Endothelial cell (in vitro differentiated cells): ENCODE measurements around the gene KLHL10. TPM values are rescaled to one million over a fixed set of nuclear protein-coding genes. Genes with fewer than 3 reads are reported as not detected.
A peak's percentile ranks its signal among the peaks of the same experiment; 100 is the strongest.

Experiments
- DNase-seq: peaks from one replicate; pipeline ENCODE4 v3.0.0; 2021; ENCODE audit warnings: low spot score
- H3K27ac Mint-ChIP-seq: one replicate; pipeline ENCODE4 v1.8.0; 2021; ENCODE audit warnings: mixed read lengths, inconsistent platforms; ENCODE audit not compliant: unreplicated experiment
- H3K27me3 Mint-ChIP-seq: one replicate; pipeline ENCODE4 v1.8.0; 2021; ENCODE audit warnings: mild to moderate bottlenecking, moderate library complexity, mixed read lengths, inconsistent platforms; ENCODE audit not compliant: unreplicated experiment
- H3K36me3 Mint-ChIP-seq: one replicate; pipeline ENCODE4 v1.8.0; 2021; ENCODE audit warnings: mild to moderate bottlenecking, low read depth, mixed read lengths, inconsistent platforms; ENCODE audit not compliant: unreplicated experiment
- H3K4me1 Mint-ChIP-seq: one replicate; pipeline ENCODE4 v1.8.0; 2021; ENCODE audit warnings: mild to moderate bottlenecking, mixed read lengths, inconsistent platforms; ENCODE audit not compliant: unreplicated experiment
- H3K4me3 Mint-ChIP-seq: one replicate; pipeline ENCODE4 v1.8.0; 2021; ENCODE audit warnings: mild to moderate bottlenecking, mixed read lengths, inconsistent platforms; ENCODE audit not compliant: unreplicated experiment
- H3K9me3 Mint-ChIP-seq: one replicate; pipeline ENCODE4 v1.8.0; 2021; ENCODE audit warnings: mixed read lengths, inconsistent platforms; ENCODE audit not compliant: unreplicated experiment
- total RNA-seq: library from RNA; stranded (reverse); fragmentation: NEBNext Ultra II Directional; extraction: Animal tissue kit (Norgen Biotek cat#: 25700); gene quantifications from one replicate; pipeline ENCODE4 v1.2.1, GENCODE V29; 2021; ENCODE audit not compliant: unreplicated experiment
- TF ChIP-seq, protein P1 (sequence below): fragments of 200-600 bp; sonication (generic); IDR thresholded peaks from one replicate; pipeline ENCODE4 v1.5.0; 2021; ENCODE audit warnings: antibody characterized with exemption; ENCODE audit not compliant: unreplicated experiment

KLHL10 gene
- total RNA-seq, 1 donor from 2014 or later: not detected

DNA sequence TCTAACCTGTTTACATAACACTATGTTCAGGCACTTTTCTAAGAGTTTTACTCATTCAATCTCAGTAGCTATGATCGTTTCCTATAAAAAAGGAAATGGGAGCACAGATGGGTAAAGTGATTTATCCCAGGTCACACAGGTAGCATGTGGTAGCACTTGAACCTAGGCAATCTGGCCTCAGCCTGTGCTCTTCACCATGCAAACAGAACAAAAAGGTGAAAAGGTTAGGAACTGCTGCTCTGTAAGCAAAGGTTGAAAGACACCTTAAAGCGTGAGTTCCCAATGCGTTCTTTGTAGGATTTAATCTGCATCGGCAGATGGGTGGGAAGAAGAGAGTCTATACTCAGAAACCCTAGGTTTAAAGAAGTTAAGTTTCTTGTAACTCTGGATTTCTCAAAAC is 42.5 kb downstream of the KLHL10 start:
- Mint-ChIP-seq H3K9me3 (no peaks in the 10 kb centered on the region), H3K27ac (no peak overlapping the region), H3K4me3 (no peak overlapping the region), H3K4me1 (peaks cover 2% of the 10 kb centered on the region), H3K36me3 (peaks cover 47% of the 10 kb centered on the region), H3K27me3 (peaks cover 1% of the 10 kb centered on the region)
- TF ChIP-seq, protein P1, sequence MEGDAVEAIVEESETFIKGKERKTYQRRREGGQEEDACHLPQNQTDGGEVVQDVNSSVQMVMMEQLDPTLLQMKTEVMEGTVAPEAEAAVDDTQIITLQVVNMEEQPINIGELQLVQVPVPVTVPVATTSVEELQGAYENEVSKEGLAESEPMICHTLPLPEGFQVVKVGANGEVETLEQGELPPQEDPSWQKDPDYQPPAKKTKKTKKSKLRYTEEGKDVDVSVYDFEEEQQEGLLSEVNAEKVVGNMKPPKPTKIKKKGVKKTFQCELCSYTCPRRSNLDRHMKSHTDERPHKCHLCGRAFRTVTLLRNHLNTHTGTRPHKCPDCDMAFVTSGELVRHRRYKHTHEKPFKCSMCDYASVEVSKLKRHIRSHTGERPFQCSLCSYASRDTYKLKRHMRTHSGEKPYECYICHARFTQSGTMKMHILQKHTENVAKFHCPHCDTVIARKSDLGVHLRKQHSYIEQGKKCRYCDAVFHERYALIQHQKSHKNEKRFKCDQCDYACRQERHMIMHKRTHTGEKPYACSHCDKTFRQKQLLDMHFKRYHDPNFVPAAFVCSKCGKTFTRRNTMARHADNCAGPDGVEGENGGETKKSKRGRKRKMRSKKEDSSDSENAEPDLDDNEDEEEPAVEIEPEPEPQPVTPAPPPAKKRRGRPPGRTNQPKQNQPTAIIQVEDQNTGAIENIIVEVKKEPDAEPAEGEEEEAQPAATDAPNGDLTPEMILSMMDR: no peak
- DNase-seq: no peak

- peaks cover 46% of the 10 kb centered on the region for H3K36me3 Mint-ChIP-seq
- no peak overlapping the region for H3K4me3 Mint-ChIP-seq
- no peak for DNase-seq
- peaks cover 1% of the 10 kb centered on the region for H3K27me3 Mint-ChIP-seq
- H3K27ac Mint-ChIP-seq: no peak overlapping the region
- no peaks in the 10 kb centered on the region for H3K9me3 Mint-ChIP-seq
- TF ChIP-seq, protein P1: no peak
- H3K4me1 Mint-ChIP-seq: peaks cover 2% of the 10 kb centered on the region
Measured at GRCh38 chr17:41882756-41883155, 45.1 kb downstream of the KLHL10 start.

DNA sequence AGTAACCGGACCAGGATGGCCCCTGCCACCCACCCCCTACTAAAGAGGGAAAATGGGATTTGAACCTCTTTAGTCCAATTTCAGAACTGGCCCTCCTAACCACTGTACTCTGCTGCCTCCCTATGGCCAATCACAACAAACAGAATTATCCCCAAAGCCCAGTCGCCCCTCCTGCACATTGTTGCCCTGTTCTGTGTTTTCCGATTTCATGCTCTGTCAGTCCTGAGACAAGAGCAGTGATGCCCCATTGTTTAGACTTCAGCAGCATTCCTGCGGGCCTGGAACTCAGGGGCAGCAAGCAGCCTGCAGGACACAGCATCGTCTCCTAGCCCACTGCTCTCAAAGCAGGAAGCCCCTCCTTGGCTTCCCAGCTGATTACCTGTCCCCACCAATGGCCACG is 48.1 kb downstream of the KLHL10 start:
- Mint-ChIP-seq H3K36me3 (peaks cover 38% of the 10 kb centered on the region), H3K4me1 (peaks cover 2% of the 10 kb centered on the region), H3K4me3 (peak overlapping the region; percentile 53), H3K27me3 (no peaks in the 10 kb centered on the region), H3K9me3 (no peaks in the 10 kb centered on the region), H3K27ac (peak overlapping the region; percentile 4)
- no peak for DNase-seq
- TF ChIP-seq, protein P1: no peak

GRCh38 chr17:41888332-41888965 is 50.8 kb downstream of the KLHL10 start:
- Mint-ChIP-seq H3K4me3 (no peak overlapping the region), H3K27me3 (no peaks in the 10 kb centered on the region), H3K9me3 (no peaks in the 10 kb centered on the region), H3K4me1 (peaks cover 2% of the 10 kb centered on the region), H3K27ac (no peak overlapping the region), H3K36me3 (peaks cover 36% of the 10 kb centered on the region)
- no peak for DNase-seq
- TF ChIP-seq, protein P1: no peak

- Mint-ChIP-seq H3K36me3 (peaks cover 40% of the 10 kb centered on the region), H3K9me3 (no peaks in the 10 kb centered on the region), H3K27me3 (no peaks in the 10 kb centered on the region), H3K4me3 (no peak overlapping the region), H3K27ac (no peak overlapping the region), H3K4me1 (peaks cover 2% of the 10 kb centered on the region)
- TF ChIP-seq, protein P1: no peak
- no peak for DNase-seq
Measured at GRCh38 chr17:41891135-41892020, 53.8 kb downstream of the KLHL10 start.
